GM21619 (cell line): ENCODE data around the gene STON1.
"Not testable (repeated sequence)": the region's sequence is repeated elsewhere in the genome, so short reads cannot be mapped to it uniquely, and the experiment has no call there.

Source experiments
- ATAC-seq: cut with Tn5 transposase; IDR thresholded peaks from one replicate; pipeline ENCODE4 v1.9.1; 2021; ENCODE audit not compliant: unreplicated experiment

STON1 gene

GRCh38 chr2:48568547-48568946, 38.6 kb downstream of the STON1 start:
- ATAC-seq: no peak

GRCh38 chr2:48569433-48569832, 39.5 kb downstream of the STON1 start:
- ATAC-seq: no peak

GRCh38 chr2:48572816-48573215, 42.9 kb downstream of the STON1 start:
- no peak for ATAC-seq

- ATAC-seq: no peak
Measured at GRCh38 chr2:48574353-48575287, 44.7 kb downstream of the STON1 start.

GRCh38 chr2:48578313-48578712, 48.4 kb downstream of the STON1 start:
- ATAC-seq: no peak

GRCh38 chr2:48583961-48584360, 54.0 kb downstream of the STON1 start:
- no peak for ATAC-seq

GRCh38 chr2:48584551-48584950, 54.6 kb downstream of the STON1 start:
- no peak for ATAC-seq

GRCh38 chr2:48586433-48586832, 56.5 kb downstream of the STON1 start:
- ATAC-seq: no peak

- ATAC-seq: no peak
Measured at GRCh38 chr2:48587560-48587959, 57.6 kb downstream of the STON1 start.

GRCh38 chr2:48587961-48588360, 58.0 kb downstream of the STON1 start:
- ATAC-seq: no peak

- ATAC-seq: no peak
Measured at GRCh38 chr2:48588745-48589144, 58.8 kb downstream of the STON1 start.

GRCh38 chr2:48589170-48589767, 59.3 kb downstream of the STON1 start:
- ATAC-seq: no peak

GRCh38 chr2:48590017-48590416, 60.1 kb downstream of the STON1 start:
- no peak for ATAC-seq

GRCh38 chr2:48592067-48592466, 62.1 kb downstream of the STON1 start:
- no peak for ATAC-seq

GRCh38 chr2:48596751-48597150, 66.8 kb downstream of the STON1 start:
- not testable (repeated sequence) for ATAC-seq

GRCh38 chr2:48597492-48597891, 67.5 kb downstream of the STON1 start:
- no peak for ATAC-seq

GRCh38 chr2:48600204-48600813, 70.4 kb downstream of the STON1 start:
- ATAC-seq: peak; percentile 61

GRCh38 chr2:48600917-48601316, 71.0 kb downstream of the STON1 start:
- no peak for ATAC-seq

GRCh38 chr2:48601349-48601748, 71.4 kb downstream of the STON1 start:
- ATAC-seq: no peak

- no peak for ATAC-seq
Measured at GRCh38 chr2:48605482-48606175, 75.7 kb downstream of the STON1 start.

- no peak for ATAC-seq
Measured at GRCh38 chr2:48607307-48608014, 77.5 kb downstream of the STON1 start.
